Activated T-cell treated with anti-CD3 and anti-CD28 coated beads, Interleukin-2, amount 50 U/mL, for 24 hours (primary cell): ENCODE measurements around the gene ZNF672.

Experiments used
- DNase-seq: peaks from one replicate; pipeline ENCODE4 v3.0.0-alpha.2; 2020
- H3K27ac Mint-ChIP-seq: 2 replicates; pipeline ENCODE4 v1.8.0; 2020; ENCODE audit warnings: mild to moderate bottlenecking, mixed read lengths
- H3K27me3 Mint-ChIP-seq: 2 replicates; pipeline ENCODE4 v1.8.0; 2020; ENCODE audit warnings: mixed read lengths
- H3K36me3 Mint-ChIP-seq: 2 replicates; pipeline ENCODE4 v1.8.0; 2020; ENCODE audit warnings: low read depth, mixed read lengths
- H3K4me1 Mint-ChIP-seq: 2 replicates; pipeline ENCODE4 v1.8.0; 2020; ENCODE audit warnings: low read depth, mixed read lengths
- H3K4me3 Mint-ChIP-seq: 2 replicates; pipeline ENCODE4 v1.8.0; 2020; ENCODE audit warnings: mild to moderate bottlenecking, moderate library complexity, mixed read lengths
- H3K9me3 Mint-ChIP-seq: 2 replicates; pipeline ENCODE4 v1.8.0; 2020; ENCODE audit warnings: mixed read lengths

ZNF672 gene

GRCh38 chr1:248837045-248837780, 811 bp upstream of the ZNF672 start:
- Mint-ChIP-seq H3K27ac (no peak overlapping the region), H3K4me3 (no peak overlapping the region), H3K4me1 (peaks cover 29% of the 10 kb centered on the region), H3K36me3 (peaks cover 15% of the 10 kb centered on the region), H3K9me3 (no peaks in the 10 kb centered on the region), H3K27me3 (no peaks in the 10 kb centered on the region)
- peak; percentile 36 for DNase-seq

- Mint-ChIP-seq H3K36me3 (peaks cover 22% of the 10 kb centered on the region), H3K27ac (no peak overlapping the region), H3K4me3 (no peak overlapping the region), H3K27me3 (no peaks in the 10 kb centered on the region), H3K4me1 (peaks cover 36% of the 10 kb centered on the region), H3K9me3 (no peaks in the 10 kb centered on the region)
- peak; percentile 90 for DNase-seq
Observed at GRCh38 chr1:248838357-248839167, 538 bp downstream of the ZNF672 start.

DNA sequence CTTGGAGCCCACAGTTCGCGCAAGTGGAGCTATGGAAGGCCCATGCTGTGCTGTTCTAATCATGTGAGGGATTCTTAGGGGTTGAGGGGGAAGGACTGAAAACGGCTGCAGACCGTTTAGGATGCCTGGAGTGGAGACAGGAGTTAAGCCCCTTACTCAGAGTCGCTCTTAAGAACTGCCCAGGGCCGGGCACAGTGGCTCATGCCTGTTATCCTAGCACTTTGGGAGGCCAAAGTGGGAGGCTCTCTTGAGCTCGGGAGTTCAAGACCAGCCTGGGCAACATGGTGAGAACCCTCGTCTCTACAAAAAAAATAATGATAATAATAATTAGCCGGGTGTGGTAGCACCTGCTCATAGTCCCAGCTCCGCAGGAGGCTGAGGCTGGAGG, 1.1 kb downstream of the ZNF672 start:
- no peak overlapping the region for H3K4me3 Mint-ChIP-seq
- peaks cover 26% of the 10 kb centered on the region for H3K36me3 Mint-ChIP-seq
- no peak for DNase-seq
- peaks cover 36% of the 10 kb centered on the region for H3K4me1 Mint-ChIP-seq
- no peaks in the 10 kb centered on the region for H3K27me3 Mint-ChIP-seq
- H3K9me3 Mint-ChIP-seq: no peaks in the 10 kb centered on the region
- H3K27ac Mint-ChIP-seq: no peak overlapping the region

DNA sequence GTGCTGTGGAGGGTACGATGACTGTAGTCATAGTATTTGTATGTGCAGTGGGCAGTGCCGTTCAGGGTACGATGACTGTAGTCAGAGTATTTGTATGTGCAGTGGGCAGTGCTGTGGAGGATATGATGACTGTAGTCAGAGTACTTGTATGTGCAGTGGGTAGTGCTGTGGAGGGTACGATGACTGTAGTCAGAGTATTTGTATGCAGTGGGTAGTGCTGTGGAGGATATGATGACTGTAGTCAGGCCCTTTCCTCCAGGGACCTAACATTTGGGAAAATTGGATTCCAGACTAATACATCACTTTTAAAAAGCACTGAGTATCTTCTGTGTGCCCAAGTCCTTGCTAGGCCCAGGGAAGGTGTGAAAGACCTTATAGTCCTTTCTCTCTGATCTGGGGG, 2.9 kb downstream of the ZNF672 start:
- H3K4me1 Mint-ChIP-seq: peaks cover 36% of the 10 kb centered on the region
- DNase-seq: peak; percentile 22
- no peak overlapping the region for H3K4me3 Mint-ChIP-seq
- peak overlapping the region; percentile 33 for H3K27ac Mint-ChIP-seq
- H3K27me3 Mint-ChIP-seq: no peaks in the 10 kb centered on the region
- peaks cover 44% of the 10 kb centered on the region for H3K36me3 Mint-ChIP-seq
- no peaks in the 10 kb centered on the region for H3K9me3 Mint-ChIP-seq

GRCh38 chr1:248841702-248842395, 3.8 kb downstream of the ZNF672 start:
- no peaks in the 10 kb centered on the region for H3K9me3 Mint-ChIP-seq
- no peaks in the 10 kb centered on the region for H3K27me3 Mint-ChIP-seq
- peaks cover 53% of the 10 kb centered on the region for H3K36me3 Mint-ChIP-seq
- peaks cover 36% of the 10 kb centered on the region for H3K4me1 Mint-ChIP-seq
- no peak overlapping the region for H3K27ac Mint-ChIP-seq
- H3K4me3 Mint-ChIP-seq: no peak overlapping the region
- peak; percentile 45 for DNase-seq

DNA sequence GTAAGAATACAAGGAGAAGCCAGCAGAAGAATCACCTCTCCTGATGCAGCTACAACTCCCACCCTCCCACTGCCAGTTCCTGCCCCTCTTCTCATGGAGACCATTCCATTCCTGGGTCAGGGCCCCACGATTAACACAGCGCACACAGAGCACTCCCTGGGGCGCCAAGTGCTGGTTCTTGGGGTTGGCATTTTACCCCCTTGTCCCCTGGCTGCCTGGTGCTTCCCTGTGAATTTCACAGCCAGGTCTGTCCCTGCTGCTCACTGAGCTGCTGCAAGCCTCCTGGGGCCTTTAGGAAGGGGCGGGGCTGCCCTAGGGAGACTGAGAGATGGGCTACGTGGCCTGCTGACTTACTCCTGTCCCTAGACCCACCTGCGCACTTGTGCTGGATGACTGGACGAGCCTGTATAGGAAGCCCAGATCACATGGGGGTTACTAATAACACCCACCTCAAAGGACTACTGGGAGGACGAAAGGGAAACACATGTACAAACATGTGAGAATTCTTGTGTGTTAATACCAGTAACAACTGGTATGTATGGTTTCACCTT, 4.8 kb downstream of the ZNF672 start:
- no peaks in the 10 kb centered on the region for H3K27me3 Mint-ChIP-seq
- H3K27ac Mint-ChIP-seq: peak overlapping the region; percentile 29
- no peak for DNase-seq
- peaks cover 34% of the 10 kb centered on the region for H3K4me1 Mint-ChIP-seq
- no peak overlapping the region for H3K4me3 Mint-ChIP-seq
- no peaks in the 10 kb centered on the region for H3K9me3 Mint-ChIP-seq
- H3K36me3 Mint-ChIP-seq: peaks cover 56% of the 10 kb centered on the region

GRCh38 chr1:248843687-248844086, 5.7 kb downstream of the ZNF672 start:
- no peak for DNase-seq
- Mint-ChIP-seq H3K9me3 (no peaks in the 10 kb centered on the region), H3K27me3 (no peaks in the 10 kb centered on the region), H3K4me1 (peaks cover 34% of the 10 kb centered on the region), H3K36me3 (peaks cover 55% of the 10 kb centered on the region), H3K4me3 (no peak overlapping the region), H3K27ac (no peak overlapping the region)

- no peak for DNase-seq
- Mint-ChIP-seq H3K9me3 (no peaks in the 10 kb centered on the region), H3K4me3 (no peak overlapping the region), H3K27ac (no peak overlapping the region), H3K36me3 (peaks cover 47% of the 10 kb centered on the region), H3K4me1 (peaks cover 29% of the 10 kb centered on the region), H3K27me3 (no peaks in the 10 kb centered on the region)
Observed at GRCh38 chr1:248844526-248844925, 6.5 kb downstream of the ZNF672 start.

GRCh38 chr1:248847181-248847955, 9.3 kb downstream of the ZNF672 start:
- no peaks in the 10 kb centered on the region for H3K27me3 Mint-ChIP-seq
- H3K27ac Mint-ChIP-seq: no peak overlapping the region
- peaks cover 42% of the 10 kb centered on the region for H3K36me3 Mint-ChIP-seq

DNA sequence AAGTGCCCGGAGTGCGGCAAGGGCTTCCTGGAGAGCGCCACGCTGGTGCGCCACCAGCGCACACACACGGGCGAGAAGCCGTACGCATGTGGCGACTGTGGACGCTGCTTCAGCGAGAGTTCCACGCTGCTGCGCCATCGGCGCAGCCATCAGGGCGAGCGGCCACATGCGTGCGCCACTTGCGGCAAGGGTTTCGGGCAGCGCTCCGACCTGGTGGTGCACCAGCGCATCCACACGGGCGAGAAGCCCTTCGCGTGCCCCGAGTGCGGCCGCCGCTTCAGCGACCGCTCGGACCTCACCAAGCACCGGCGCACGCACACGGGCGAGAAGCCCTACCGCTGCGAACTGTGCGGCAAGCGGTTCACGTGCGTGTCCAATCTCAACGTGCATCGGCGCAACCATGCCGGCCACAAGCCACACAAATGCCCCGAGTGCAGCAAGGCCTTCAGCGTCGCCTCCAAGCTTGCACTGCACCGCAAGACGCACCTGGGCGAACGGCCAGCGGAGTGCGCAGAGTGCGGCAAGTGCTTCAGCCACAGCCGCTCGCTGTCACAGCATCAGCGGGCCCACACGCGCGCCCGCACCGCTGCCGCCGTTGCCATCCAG, 10.0 kb downstream of the ZNF672 start:
- peaks cover 36% of the 10 kb centered on the region for H3K36me3 Mint-ChIP-seq
- no peaks in the 10 kb centered on the region for H3K4me1 Mint-ChIP-seq
- no peak for DNase-seq
- H3K9me3 Mint-ChIP-seq: no peaks in the 10 kb centered on the region
- H3K27me3 Mint-ChIP-seq: no peaks in the 10 kb centered on the region
- no peak overlapping the region for H3K27ac Mint-ChIP-seq
- no peak overlapping the region for H3K4me3 Mint-ChIP-seq

More at GRCh38 chr1:248847181-248847955, 9.3 kb downstream of the ZNF672 start:
- Mint-ChIP-seq H3K4me3 (no peak overlapping the region), H3K9me3 (no peaks in the 10 kb centered on the region), H3K4me1 (peaks cover 5% of the 10 kb centered on the region)
- DNase-seq: no peak

- no peaks in the 10 kb centered on the region for H3K9me3 Mint-ChIP-seq
- no peak overlapping the region for H3K4me3 Mint-ChIP-seq
- peaks cover 36% of the 10 kb centered on the region for H3K36me3 Mint-ChIP-seq
- no peak for DNase-seq
- H3K4me1 Mint-ChIP-seq: no peaks in the 10 kb centered on the region
- no peaks in the 10 kb centered on the region for H3K27me3 Mint-ChIP-seq
- peak overlapping the region; percentile 1 for H3K27ac Mint-ChIP-seq
Observed at GRCh38 chr1:248848602-248849001, 10.6 kb downstream of the ZNF672 start.

DNA sequence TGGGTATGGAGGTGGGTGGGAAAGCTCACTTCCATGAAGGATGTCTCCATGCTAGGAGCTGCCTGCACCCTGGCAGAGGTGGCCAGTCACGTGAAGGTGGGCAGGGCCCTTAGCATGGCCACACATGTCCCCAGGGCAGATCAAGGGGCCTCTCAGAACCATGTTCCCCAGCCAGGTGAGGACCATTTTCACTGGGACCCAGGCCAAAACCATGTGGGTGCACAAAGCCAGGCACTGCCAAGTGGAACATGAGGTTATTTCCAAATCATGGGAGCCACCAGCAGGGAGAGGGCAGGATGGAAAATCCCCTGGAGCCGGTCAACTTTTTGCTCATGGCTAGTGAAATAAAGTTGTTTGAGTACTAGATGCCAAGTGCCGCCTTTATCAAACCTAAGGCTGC, 11.1 kb downstream of the ZNF672 start:
- peaks cover 32% of the 10 kb centered on the region for H3K36me3 Mint-ChIP-seq
- no peak for DNase-seq
- H3K9me3 Mint-ChIP-seq: no peaks in the 10 kb centered on the region
- no peaks in the 10 kb centered on the region for H3K4me1 Mint-ChIP-seq
- peak overlapping the region; percentile 1 for H3K27ac Mint-ChIP-seq
- H3K4me3 Mint-ChIP-seq: no peak overlapping the region
- H3K27me3 Mint-ChIP-seq: no peaks in the 10 kb centered on the region

DNA sequence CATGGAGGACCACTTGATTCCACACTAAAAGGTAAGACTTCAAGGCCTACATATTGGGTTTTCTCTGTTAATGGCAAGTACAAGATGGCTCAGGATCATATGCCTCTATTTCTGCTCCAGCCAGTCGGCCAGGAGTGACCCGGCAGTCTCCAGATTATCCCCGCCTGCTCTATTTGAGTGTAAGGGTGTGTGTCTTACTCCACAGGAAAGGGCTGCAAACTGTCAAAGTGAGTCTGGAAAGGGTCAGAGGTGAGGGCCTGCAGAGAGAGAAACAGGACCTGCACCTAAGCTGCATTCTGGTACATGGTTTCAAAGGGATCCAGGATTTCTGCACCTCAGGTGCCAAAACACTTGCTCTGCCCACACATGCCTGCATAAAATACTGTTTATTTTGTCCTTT, 11.6 kb downstream of the ZNF672 start:
- peaks cover 27% of the 10 kb centered on the region for H3K36me3 Mint-ChIP-seq
- H3K4me1 Mint-ChIP-seq: no peaks in the 10 kb centered on the region
- no peak for DNase-seq

More for the DNA sequence above, 11.6 kb downstream of the ZNF672 start:
- no peak overlapping the region for H3K4me3 Mint-ChIP-seq
- H3K9me3 Mint-ChIP-seq: no peaks in the 10 kb centered on the region
- no peaks in the 10 kb centered on the region for H3K27me3 Mint-ChIP-seq
- peak overlapping the region; percentile 70 for H3K27ac Mint-ChIP-seq
